ENCODE data around the gene DNAH8.

DNAH8 gene

DNA sequence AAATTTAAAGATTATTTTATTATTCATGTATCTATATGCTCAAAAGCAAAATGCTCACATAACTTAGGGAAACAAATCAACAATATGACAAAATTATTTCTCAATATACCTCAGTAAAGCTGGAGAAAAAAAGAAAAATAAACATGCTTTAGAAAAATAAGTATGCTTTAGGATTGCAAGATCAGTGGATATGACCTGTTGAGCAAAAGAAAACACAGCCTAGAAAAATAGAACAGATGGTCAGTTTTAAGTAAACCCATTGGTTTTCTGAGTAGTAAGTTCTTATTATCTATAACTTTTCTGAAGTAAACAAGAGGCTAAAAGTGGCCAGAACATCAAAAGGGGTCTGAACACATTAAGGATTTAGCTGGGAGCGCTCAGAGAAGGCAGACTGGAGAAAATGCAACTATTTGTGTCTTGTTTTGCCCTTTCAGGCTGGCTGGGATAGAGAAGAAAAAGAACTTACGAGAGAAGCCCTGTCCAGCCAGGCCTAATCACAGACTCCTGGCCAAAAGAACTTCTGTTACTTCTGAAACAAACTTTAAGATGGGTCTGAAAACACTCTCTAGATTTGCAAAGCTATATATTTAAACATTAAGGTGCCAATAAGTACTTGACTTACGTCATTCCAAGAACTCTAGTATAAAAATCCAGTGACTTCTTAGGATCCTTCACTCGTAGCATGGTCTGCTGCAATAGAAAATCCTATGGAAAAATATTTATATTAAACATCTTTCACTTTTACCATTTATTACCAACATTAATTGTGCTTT is 28.7 kb upstream of the DNAH8 start:
- Histone ChIP-seq H3K27me3 (replicated peaks) (no peaks in the 10 kb centered on the region), H3K27ac (no peak overlapping the region), H3K36me3 (replicated peaks) (peaks cover 17% of the 10 kb centered on the region), H3K4me3 (ENCODE audit: low read depth, low read length) (no peak overlapping the region)
- in situ Hi-C loops (cut with HindIII; ENCODE audit: low pct_ligation_motif_present, low sequenced_read_pairs): no loop called here
- no peak for DNase-seq
- TF ChIP-seq, protein P1, sequence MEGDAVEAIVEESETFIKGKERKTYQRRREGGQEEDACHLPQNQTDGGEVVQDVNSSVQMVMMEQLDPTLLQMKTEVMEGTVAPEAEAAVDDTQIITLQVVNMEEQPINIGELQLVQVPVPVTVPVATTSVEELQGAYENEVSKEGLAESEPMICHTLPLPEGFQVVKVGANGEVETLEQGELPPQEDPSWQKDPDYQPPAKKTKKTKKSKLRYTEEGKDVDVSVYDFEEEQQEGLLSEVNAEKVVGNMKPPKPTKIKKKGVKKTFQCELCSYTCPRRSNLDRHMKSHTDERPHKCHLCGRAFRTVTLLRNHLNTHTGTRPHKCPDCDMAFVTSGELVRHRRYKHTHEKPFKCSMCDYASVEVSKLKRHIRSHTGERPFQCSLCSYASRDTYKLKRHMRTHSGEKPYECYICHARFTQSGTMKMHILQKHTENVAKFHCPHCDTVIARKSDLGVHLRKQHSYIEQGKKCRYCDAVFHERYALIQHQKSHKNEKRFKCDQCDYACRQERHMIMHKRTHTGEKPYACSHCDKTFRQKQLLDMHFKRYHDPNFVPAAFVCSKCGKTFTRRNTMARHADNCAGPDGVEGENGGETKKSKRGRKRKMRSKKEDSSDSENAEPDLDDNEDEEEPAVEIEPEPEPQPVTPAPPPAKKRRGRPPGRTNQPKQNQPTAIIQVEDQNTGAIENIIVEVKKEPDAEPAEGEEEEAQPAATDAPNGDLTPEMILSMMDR (IDR thresholded peaks at IDR 0.05; ENCODE audit: low read depth, low read length, missing control alignments): no peak

DNA sequence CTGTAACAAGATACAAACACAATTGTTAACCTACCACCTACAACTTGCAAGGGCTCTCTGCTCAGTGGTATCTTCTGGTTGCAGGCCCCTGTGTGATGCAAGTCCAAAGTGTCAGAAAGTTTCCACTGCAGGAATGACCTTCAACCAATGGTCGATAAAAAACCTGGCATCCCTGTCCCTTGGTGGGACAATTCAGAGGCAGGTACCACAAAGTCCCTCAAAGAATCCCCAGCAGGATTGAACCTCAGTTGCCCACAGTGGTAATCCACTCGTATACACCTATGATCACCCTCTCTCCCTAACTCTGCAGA is 28.1 kb upstream of the DNAH8 start:
- Histone ChIP-seq H3K36me3 (replicated peaks) (peaks cover 12% of the 10 kb centered on the region), H3K4me3 (ENCODE audit: low read depth, low read length) (no peak overlapping the region), H3K27me3 (replicated peaks) (no peaks in the 10 kb centered on the region), H3K27ac (no peak overlapping the region)
- TF ChIP-seq, protein P1 (IDR thresholded peaks at IDR 0.05; ENCODE audit: low read depth, low read length, missing control alignments): no peak
- in situ Hi-C loops (cut with HindIII; ENCODE audit: low pct_ligation_motif_present, low sequenced_read_pairs): no loop called here
- no peak for DNase-seq

DNA sequence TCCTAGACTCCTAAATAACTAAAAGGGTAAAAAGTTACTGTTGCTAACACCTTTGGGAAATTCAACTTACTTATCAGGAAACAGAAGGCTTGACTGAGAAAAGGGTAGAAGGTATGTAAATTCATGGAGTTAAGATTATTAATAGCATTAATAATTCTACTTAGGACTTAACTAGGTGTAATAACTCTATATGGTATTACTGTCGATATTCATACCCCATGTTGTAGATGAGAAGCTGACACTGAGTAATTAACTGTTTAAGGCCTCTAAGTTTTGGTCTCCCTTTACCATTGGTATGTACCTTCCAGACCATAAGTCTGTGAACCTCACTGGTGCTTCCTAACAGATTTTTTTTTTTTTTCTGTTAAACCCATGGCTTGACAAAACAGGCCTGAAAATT is 27.6 kb upstream of the DNAH8 start:
- TF ChIP-seq, protein P1 (IDR thresholded peaks at IDR 0.05; ENCODE audit: low read depth, low read length, missing control alignments): no peak
- in situ Hi-C loops (cut with HindIII; ENCODE audit: low pct_ligation_motif_present, low sequenced_read_pairs): no loop called here
- no peak overlapping the region for H3K4me3 ChIP-seq (ENCODE audit: low read depth, low read length)
- peaks cover 11% of the 10 kb centered on the region for H3K36me3 ChIP-seq (replicated peaks)
- no peak for DNase-seq
- H3K27me3 ChIP-seq (replicated peaks): no peaks in the 10 kb centered on the region
- no peak overlapping the region for H3K27ac ChIP-seq

DNA sequence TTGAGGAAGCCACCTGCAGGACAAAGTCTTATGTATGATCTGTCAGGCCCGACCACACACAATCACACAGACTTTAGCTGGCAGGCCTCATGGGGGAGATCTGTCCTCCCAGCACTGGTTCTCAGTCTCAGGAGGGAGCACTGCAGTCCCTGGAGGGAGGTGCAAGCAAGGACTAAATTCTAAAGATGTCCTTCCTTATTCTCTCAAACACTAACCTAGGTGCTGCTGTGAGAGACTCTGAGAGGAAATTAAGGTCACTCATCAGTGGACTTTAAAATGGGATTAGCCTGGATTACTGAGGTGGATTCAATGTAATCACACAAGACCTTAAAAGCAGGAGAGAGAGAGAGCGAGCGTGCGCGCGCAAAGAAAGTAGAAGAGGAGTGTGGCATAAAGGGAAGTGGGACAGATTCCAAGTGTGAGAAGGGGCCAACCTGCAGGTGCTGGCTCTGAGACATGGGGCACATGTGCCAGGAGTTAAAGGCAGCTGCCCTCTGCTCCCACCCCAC is 26.5 kb upstream of the DNAH8 start:
- in situ Hi-C loops (cut with HindIII; ENCODE audit: low pct_ligation_motif_present, low sequenced_read_pairs): no loop called here
- TF ChIP-seq, protein P1 (IDR thresholded peaks at IDR 0.05; ENCODE audit: low read depth, low read length, missing control alignments): no peak
- H3K27ac ChIP-seq: no peak overlapping the region
- H3K4me3 ChIP-seq (ENCODE audit: low read depth, low read length): no peak overlapping the region
- no peaks in the 10 kb centered on the region for H3K27me3 ChIP-seq (replicated peaks)
- no peak for DNase-seq
- H3K36me3 ChIP-seq (replicated peaks): peaks cover 7% of the 10 kb centered on the region

DNA sequence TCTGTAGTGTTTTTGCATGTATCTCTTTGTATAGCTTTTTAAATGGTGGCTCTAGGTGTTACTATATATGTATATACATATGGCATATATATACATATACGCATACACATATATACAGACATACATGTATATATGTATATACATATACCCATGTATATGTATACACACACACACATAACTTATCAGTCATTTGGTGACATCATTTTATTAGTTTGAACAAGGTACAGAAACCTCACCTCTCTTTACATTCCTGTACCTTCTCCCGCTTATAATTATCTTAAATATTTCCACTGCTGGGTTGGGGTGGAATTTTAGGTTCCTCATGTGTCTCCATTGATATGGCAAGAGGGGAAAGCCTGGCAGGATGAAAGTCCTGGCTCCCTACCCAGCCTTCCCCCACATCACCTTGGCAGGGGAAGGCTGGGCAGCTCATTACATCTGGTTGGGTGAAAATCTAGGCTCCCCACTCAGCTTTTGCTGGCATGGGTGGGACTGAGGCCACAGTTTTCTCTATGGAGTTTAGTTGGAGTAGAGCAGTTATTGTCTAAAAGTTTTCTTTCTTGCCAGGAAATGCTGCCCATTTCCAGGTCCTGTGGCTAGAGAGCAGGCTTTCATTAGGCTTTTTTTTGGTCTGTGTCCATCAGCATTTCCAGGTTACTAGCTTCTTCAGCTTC is 19.7 kb upstream of the DNAH8 start:
- TF ChIP-seq, protein P1 (IDR thresholded peaks at IDR 0.05; ENCODE audit: low read depth, low read length, missing control alignments): no peak
- in situ Hi-C loops (cut with HindIII; ENCODE audit: low pct_ligation_motif_present, low sequenced_read_pairs): no loop called here
- H3K4me3 ChIP-seq (ENCODE audit: low read depth, low read length): no peak overlapping the region
- H3K27ac ChIP-seq: no peak overlapping the region
- H3K27me3 ChIP-seq (replicated peaks): no peaks in the 10 kb centered on the region
- H3K36me3 ChIP-seq (replicated peaks): no peaks in the 10 kb centered on the region
- DNase-seq: no peak

All from brain microvascular endothelial cell (primary cell).